ENCODE measurements around the gene GAA. TPM values are rescaled to one million over a fixed set of nuclear protein-coding genes. Genes with fewer than 3 reads are reported as not detected.
A peak's percentile ranks its signal among the peaks of the same experiment; 100 is the strongest.

Gene GAA
- total and polyA plus RNA-seq, 2 of the 8 experiments (the other 6 are each of a cell fraction or from before 2014, with no cell fraction given), result 14.8 to 30.0 TPM

DNA sequence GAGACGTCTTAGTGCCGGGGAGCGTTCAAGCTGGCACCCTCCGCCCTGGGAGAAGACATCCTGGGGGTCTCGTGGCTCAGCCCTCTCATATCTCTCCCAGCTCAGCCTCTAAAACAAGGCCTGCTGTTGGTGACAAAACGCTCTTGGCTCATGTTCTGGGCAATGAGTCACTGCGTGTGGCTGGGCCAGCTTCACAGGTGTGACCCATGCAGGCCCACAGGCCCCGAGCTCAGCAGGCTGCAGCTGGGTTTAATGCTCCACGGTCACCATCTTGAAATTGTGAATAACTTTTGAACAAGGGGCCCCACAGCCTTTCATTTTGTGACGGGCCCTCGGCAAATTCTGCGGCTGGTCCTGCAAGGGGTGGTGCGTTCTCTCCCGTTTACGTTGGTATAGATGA lies 22.4 kb downstream of the GAA start:
- no peak for DNase-seq (ENCODE audit: low read depth in 1 of 2, low spot score in 2 of 2)
- POLR2A ChIA-PET (ENCODE audit: partially characterized antibody), result interaction anchor here (1.1 to 10.0 kb wide), 10 partner anchors 9 to 90 kb away, joined by 3 to 103 read pairs (median 6); partner anchors contain the start of gene GAA
- no peak for TF ChIP-seq KDM1A (IDR thresholded peaks at IDR 0.05; ENCODE audit: borderline replicate concordance, low read length)
- TF ChIP-seq ZNF274 (IDR thresholded peaks at IDR 0.05; ENCODE audit: borderline replicate concordance, extremely low read depth, low read length), result no peak
- no peak for TF ChIP-seq NANOG (IDR thresholded peaks at IDR 0.05; ENCODE audit: insufficient read depth, low read depth, low read length, poor library complexity, severe bottlenecking)
- TF ChIP-seq SIRT6 (IDR thresholded peaks at IDR 0.05; ENCODE audit: low read length), result no peak
- no peak for TF ChIP-seq TAF7 (optimal IDR thresholded peaks at IDR 0.05; ENCODE audit: borderline replicate concordance, low read depth, low read length)
- no peak for TF ChIP-seq RNF2 (IDR thresholded peaks at IDR 0.05; ENCODE audit: borderline replicate concordance, low read depth, low read length, missing control alignments, poor library complexity, severe bottlenecking)
- no peak for TF ChIP-seq SIX5 (IDR thresholded peaks at IDR 0.05; ENCODE audit: low read depth, low read length)
- TF ChIP-seq TCF12 (IDR thresholded peaks at IDR 0.05; ENCODE audit: low read depth, low read length), result no peak
- TF ChIP-seq RBBP5 (IDR thresholded peaks at IDR 0.05; ENCODE audit: borderline replicate concordance, low read depth, low read length), result no peak
- no peak for TF ChIP-seq CHD2 (IDR thresholded peaks at IDR 0.05; ENCODE audit: low read length)

More for the DNA sequence above, 22.4 kb downstream of the GAA start:
- Histone ChIP-seq H3K4ac (replicated peaks; ENCODE audit: insufficient read length, low read depth, low read length) (no peak overlapping the region), H3K4me3 (ENCODE audit: extremely low read depth in 1 of 4, insufficient read depth in 2 of 4, low read depth in 3 of 4, low read length in 4 of 4) (peak overlapping the region in 1 of 4 experiments; percentile 31; a peak in 1 of 8 replicates), H3K56ac (replicated peaks; ENCODE audit: insufficient read length, low read depth, low read length) (no peak overlapping the region), H3K27me3 (replicated peaks in 1 of 4; ENCODE audit: control insufficient read depth in 3 of 4, extremely low read depth in 1 of 4, insufficient read depth in 3 of 4, low read length in 3 of 4) (no peaks in the 10 kb centered on the region), H3K79me2 (ENCODE audit: control insufficient read depth in 1 of 2, insufficient read depth in 2 of 2, low read length in 2 of 2) (no peaks in the 10 kb centered on the region), H4K5ac (ENCODE audit: insufficient read length, low read depth, low read length) (peak overlapping the region; percentile 18), H3K23me2 (ENCODE audit: low read depth, low read length) (no peaks in the 10 kb centered on the region; the same call in 1 of the 2 replicates), H3K36me3 (ENCODE audit: control insufficient read depth in 2 of 4, insufficient read depth in 4 of 4, low read length in 3 of 4) (no peaks in the 10 kb centered on the region), H2BK5ac (ENCODE audit: low read depth, low read length) (peak overlapping the region; percentile 26; the same call in 1 of the 2 replicates), H3K14ac (ENCODE audit: insufficient read length) (no peak overlapping the region), H4K91ac (replicated peaks; ENCODE audit: insufficient read length, low read length) (no peak overlapping the region), H3K27ac (ENCODE audit: low read depth, low read length) (peak overlapping the region; percentile 11; the same call in 1 of the 2 replicates), H2BK15ac (ENCODE audit: low read length) (no peak overlapping the region), H3K4me2 (ENCODE audit: insufficient read depth in 1 of 2, low read depth in 2 of 2, low read length in 2 of 2) (peak overlapping the region; percentile 31 to 63; a peak in 3 of 4 replicates), H3K23ac (ENCODE audit: insufficient read length) (no peak overlapping the region), H3K9ac (replicated peaks in 1 of 4; ENCODE audit: extremely low read depth in 1 of 4, low read depth in 3 of 4, low read length in 3 of 4) (no peak overlapping the region; a peak in 1 of 7 replicates), H2BK20ac (ENCODE audit: low read length) (0 out of 2 replicates have a peak overlapping the region, but pooled peaks have one; percentile 51), H2AK5ac (ENCODE audit: low read depth, low read length) (no peak overlapping the region), H3K18ac (ENCODE audit: extremely low read depth, low read length) (peak overlapping the region; percentile 78), H2BK12ac (ENCODE audit: low read depth, low read length) (0 out of 2 replicates have a peak overlapping the region, but pooled peaks have one; percentile 12), H2AFZ (ENCODE audit: low read length) (0 out of 2 replicates have a peak overlapping the region, but pooled peaks have one; percentile 3), H3K9me3 (ENCODE audit: insufficient read depth in 2 of 2, low read depth in 1 of 2, low read length in 1 of 2) (no peaks in the 10 kb centered on the region), H4K20me1 (replicated peaks in 1 of 2; ENCODE audit: control insufficient read depth in 1 of 2, insufficient read depth in 2 of 2, low read length in 2 of 2) (no peaks in the 10 kb centered on the region), H2BK120ac (replicated peaks; ENCODE audit: low read depth, low read length) (no peak overlapping the region), H3K4me1 (replicated peaks in 1 of 4; ENCODE audit: control insufficient read depth in 3 of 4, insufficient read depth in 4 of 4, low read length in 3 of 4) (peaks cover 0 to 15% (median 12%) of the 10 kb centered on the region in 4 experiments; a peak in 6 of 7 replicates), H4K8ac (ENCODE audit: extremely low read depth, insufficient read depth, low read length) (peak overlapping the region; percentile 45; the same call in 1 of the 2 replicates), H3K79me1 (ENCODE audit: low read depth, low read length) (no peaks in the 10 kb centered on the region)
- WGBS, 2 experiments (ENCODE audit: extremely low coverage in 1 of 2, insufficient coverage in 1 of 2, insufficient read length in 1 of 2, insufficient replicate concordance in 2 of 2, low coverage in 1 of 2, low lambda C conversion rate in 2 of 2, missing lambda C conversion rate in 1 of 2), result 82% methylated on average over 15 of the region's 15 CpGs; no CpG with 5 or more reads in 1 of the 2 experiments
- CTCF ChIA-PET (ENCODE audit: partially characterized antibody), result interaction anchor here (1.0 to 4.4 kb wide), 22 partner anchors 9 to 153 kb away, joined by 3 to 43 read pairs (median 6); partner anchors contain the start of gene GAA
- FAIRE-seq, result no peak
